Endodermal cell (in vitro differentiated cells): ENCODE data around the gene BMP7. TPM values are rescaled to one million over a fixed set of nuclear protein-coding genes. Genes with fewer than 3 reads are reported as not detected.

Source experiments
- DNase-seq: peaks from one replicate; pipeline ENCODE4 v3.0.0-alpha.2; 2017
- H3K27ac ChIP-seq: 2 replicates; pipeline ENCODE4 v1.5.1; 2013; ENCODE audit warnings: mild to moderate bottlenecking, low read depth, low read length, moderate library complexity
- H3K27me3 ChIP-seq: 2 replicates; pipeline ENCODE4 v1.6.1; 2013; ENCODE audit warnings: mild to moderate bottlenecking, low read length, moderate library complexity; ENCODE audit not compliant: insufficient read depth, control insufficient read depth, poor library complexity, severe bottlenecking
- H3K36me3 ChIP-seq: 2 replicates; pipeline ENCODE4 v1.7.0; 2013; ENCODE audit warnings: mild to moderate bottlenecking, low read length, moderate library complexity; ENCODE audit not compliant: control insufficient read depth, insufficient read depth
- H3K4me1 ChIP-seq: one replicate; pipeline ENCODE4 v1.7.0; 2013; ENCODE audit warnings: low read length; ENCODE audit not compliant: control insufficient read depth, insufficient read depth
- H3K4me3 ChIP-seq: 2 replicates; pipeline ENCODE4 v1.5.1; 2013; ENCODE audit warnings: mild to moderate bottlenecking, low read length, moderate library complexity
- H3K9ac ChIP-seq: 2 replicates; pipeline ENCODE4 v1.6.1; 2013; ENCODE audit warnings: mild to moderate bottlenecking, low read length, moderate library complexity; ENCODE audit not compliant: poor library complexity, severe bottlenecking; ENCODE audit errors: extremely low read depth
- H3K9me3 ChIP-seq: 2 replicates; pipeline ENCODE4 v1.6.1; 2013; ENCODE audit warnings: mild to moderate bottlenecking, low read length, moderate library complexity; ENCODE audit not compliant: control insufficient read depth
- H3K27ac Mint-ChIP-seq: 2 replicates; pipeline ENCODE4 v1.8.0; 2020; ENCODE audit warnings: mixed read lengths
- H3K27me3 Mint-ChIP-seq: 2 replicates; pipeline ENCODE4 v1.8.0; 2021; ENCODE audit warnings: mild to moderate bottlenecking, mixed read lengths; ENCODE audit not compliant: insufficient read depth
- H3K36me3 Mint-ChIP-seq: 2 replicates; pipeline ENCODE4 v1.8.0; 2020; ENCODE audit warnings: low read depth, mixed read lengths
- H3K4me1 Mint-ChIP-seq: 2 replicates; pipeline ENCODE4 v1.8.0; 2020; ENCODE audit warnings: mixed read lengths
- H3K4me3 Mint-ChIP-seq: 2 replicates; pipeline ENCODE4 v1.8.0; 2020; ENCODE audit warnings: mild to moderate bottlenecking, moderate library complexity, mixed read lengths
- H3K9me3 Mint-ChIP-seq: 2 replicates; pipeline ENCODE4 v1.8.0; 2020; ENCODE audit warnings: mild to moderate bottlenecking, mixed read lengths
- WGBS, 2 experiments: methylation state at CpG; one replicate each; pipeline versions ENCODE4 v1.1.5 to v1.1.7; 2013; ENCODE audit warnings: missing lambda C conversion rate in 2 of 2, mixed read lengths in 1 of 2; ENCODE audit not compliant: insufficient coverage in 1 of 2, insufficient read length in 1 of 2; 5-methylcytosine and 5-hydroxymethylcytosine counted together
- total RNA-seq, 2 donors: library from RNA; stranded (reverse); fragmentation: NEBNext Ultra II Directional in 1 of 2; extraction: Animal tissue kit (Norgen Biotek cat#: 25700) in 1 of 2; gene quantifications; 2 replicates in 1 of 2; 3 replicates in 1 of 2; pipeline ENCODE4 v1.2.1, GENCODE V29; 2021
- TF ChIP-seq, protein P1 (sequence below): fragments of 200-600 bp; sonication (generic); conservative IDR thresholded peaks from 2 replicates; pipeline ENCODE4 v1.5.0; 2021; ENCODE audit warnings: antibody characterized with exemption, mild to moderate bottlenecking

BMP7 gene
- total RNA-seq, 2 donors from 2014 or later, result 45.6 to 49.6 TPM

DNA sequence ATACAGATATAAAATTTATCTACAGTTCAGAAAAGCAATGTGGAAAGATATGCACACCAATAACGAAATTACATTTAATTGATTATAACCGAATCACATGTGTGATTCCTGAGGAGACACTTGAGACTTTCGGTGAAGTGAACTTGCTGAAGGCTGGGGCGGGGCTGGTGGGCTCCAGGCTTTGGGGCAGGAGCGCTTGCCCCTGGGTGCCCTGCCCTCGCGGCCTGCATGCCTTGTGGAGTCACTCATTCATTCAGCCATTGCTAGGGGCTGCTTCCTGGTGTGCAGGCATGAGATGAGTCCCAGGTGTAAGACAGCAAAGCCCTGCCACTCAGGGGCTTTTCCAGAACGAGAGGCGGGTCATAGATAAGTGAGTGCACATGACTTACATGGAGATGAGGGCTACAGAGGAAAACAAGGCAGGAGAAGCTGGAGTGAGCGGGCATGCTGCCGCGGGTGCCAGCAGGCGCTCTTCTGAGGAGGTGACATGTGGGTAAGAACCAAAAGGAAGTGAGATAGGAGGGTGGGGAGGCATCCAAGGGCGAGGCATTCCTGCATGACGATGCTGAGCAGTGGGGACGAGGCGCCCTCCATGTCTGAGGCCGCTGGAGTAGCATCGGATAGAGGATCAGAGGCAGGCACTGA lies 88.7 kb downstream of the BMP7 start:
- peak overlapping the region; percentile 5 for H3K27ac Mint-ChIP-seq
- peaks cover 4% of the 10 kb centered on the region for H3K4me1 Mint-ChIP-seq
- H3K9me3 Mint-ChIP-seq, result no peaks in the 10 kb centered on the region
- Histone ChIP-seq H3K9ac (no peak overlapping the region), H3K4me3 (no peak overlapping the region), H3K27ac (no peak overlapping the region), H3K9me3 (no peaks in the 10 kb centered on the region), H3K27me3 (no peaks in the 10 kb centered on the region), H3K36me3 (peaks cover 9% of the 10 kb centered on the region), H3K4me1 (no peaks in the 10 kb centered on the region)
- 94 to 95% methylated on average over 19 of the region's 19 CpGs for WGBS, 2 experiments
- no peaks in the 10 kb centered on the region for H3K27me3 Mint-ChIP-seq
- H3K4me3 Mint-ChIP-seq, result no peak overlapping the region
- TF ChIP-seq, protein P1, sequence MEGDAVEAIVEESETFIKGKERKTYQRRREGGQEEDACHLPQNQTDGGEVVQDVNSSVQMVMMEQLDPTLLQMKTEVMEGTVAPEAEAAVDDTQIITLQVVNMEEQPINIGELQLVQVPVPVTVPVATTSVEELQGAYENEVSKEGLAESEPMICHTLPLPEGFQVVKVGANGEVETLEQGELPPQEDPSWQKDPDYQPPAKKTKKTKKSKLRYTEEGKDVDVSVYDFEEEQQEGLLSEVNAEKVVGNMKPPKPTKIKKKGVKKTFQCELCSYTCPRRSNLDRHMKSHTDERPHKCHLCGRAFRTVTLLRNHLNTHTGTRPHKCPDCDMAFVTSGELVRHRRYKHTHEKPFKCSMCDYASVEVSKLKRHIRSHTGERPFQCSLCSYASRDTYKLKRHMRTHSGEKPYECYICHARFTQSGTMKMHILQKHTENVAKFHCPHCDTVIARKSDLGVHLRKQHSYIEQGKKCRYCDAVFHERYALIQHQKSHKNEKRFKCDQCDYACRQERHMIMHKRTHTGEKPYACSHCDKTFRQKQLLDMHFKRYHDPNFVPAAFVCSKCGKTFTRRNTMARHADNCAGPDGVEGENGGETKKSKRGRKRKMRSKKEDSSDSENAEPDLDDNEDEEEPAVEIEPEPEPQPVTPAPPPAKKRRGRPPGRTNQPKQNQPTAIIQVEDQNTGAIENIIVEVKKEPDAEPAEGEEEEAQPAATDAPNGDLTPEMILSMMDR, result no peak
- DNase-seq, result no peak
- peaks cover 32% of the 10 kb centered on the region for H3K36me3 Mint-ChIP-seq

- Histone ChIP-seq H3K9ac (no peak overlapping the region), H3K27ac (no peak overlapping the region), H3K4me3 (no peak overlapping the region), H3K4me1 (no peaks in the 10 kb centered on the region), H3K27me3 (no peaks in the 10 kb centered on the region), H3K9me3 (no peaks in the 10 kb centered on the region), H3K36me3 (peaks cover 8% of the 10 kb centered on the region)
- H3K4me3 Mint-ChIP-seq, result no peak overlapping the region
- no peaks in the 10 kb centered on the region for H3K9me3 Mint-ChIP-seq
- H3K27me3 Mint-ChIP-seq, result no peaks in the 10 kb centered on the region
- peaks cover 40% of the 10 kb centered on the region for H3K36me3 Mint-ChIP-seq
- TF ChIP-seq, protein P1, result no peak
- H3K4me1 Mint-ChIP-seq, result peaks cover 4% of the 10 kb centered on the region
- DNase-seq, result no peak
- H3K27ac Mint-ChIP-seq, result no peak overlapping the region
- WGBS, 2 experiments, result 100% methylated on average over 2 of the region's 2 CpGs; no CpG with 5 or more reads in 1 of the 2 experiments
Observed at GRCh38 chr20:57176842-57177241, 89.6 kb downstream of the BMP7 start.

DNA sequence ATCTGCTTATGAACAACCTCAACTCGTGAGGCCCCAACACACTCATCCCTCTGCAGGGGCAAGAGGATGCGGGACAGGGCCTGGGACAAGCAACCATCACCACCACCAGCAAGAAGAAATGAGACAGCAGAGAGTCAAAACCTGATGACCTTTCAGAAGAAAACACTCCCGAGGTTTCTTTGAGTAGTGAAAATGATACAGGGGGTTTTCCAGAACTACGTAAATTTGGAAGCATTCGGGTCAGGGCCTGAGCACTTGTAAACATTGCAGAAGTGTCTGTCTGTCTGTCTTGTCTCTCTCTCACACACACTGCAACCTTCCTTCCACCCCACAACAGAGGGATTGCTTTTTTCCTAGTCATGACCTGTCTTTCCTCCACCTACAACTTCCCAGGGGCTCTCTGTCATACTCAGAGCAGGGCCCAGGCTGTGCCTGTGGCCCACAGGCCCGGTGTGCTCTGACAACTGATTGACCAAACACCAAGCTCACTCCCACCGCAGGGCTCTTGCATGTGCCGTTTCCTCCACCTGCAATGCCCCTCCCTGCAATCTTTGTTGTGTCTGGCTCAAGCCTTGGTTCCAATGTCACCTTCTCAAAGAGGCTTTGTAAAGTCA lies 90.9 kb downstream of the BMP7 start:
- no peaks in the 10 kb centered on the region for H3K27me3 ChIP-seq
- 83 to 89% methylated on average over 2 to 8 of the region's 8 CpGs for WGBS, 2 experiments
- H3K4me1 Mint-ChIP-seq, result peaks cover 4% of the 10 kb centered on the region

More for the DNA sequence above, 90.9 kb downstream of the BMP7 start:
- Mint-ChIP-seq H3K4me3 (no peak overlapping the region), H3K27ac (no peak overlapping the region), H3K36me3 (peaks cover 48% of the 10 kb centered on the region), H3K27me3 (no peaks in the 10 kb centered on the region), H3K9me3 (no peaks in the 10 kb centered on the region)
- H3K27ac ChIP-seq, result no peak overlapping the region
- DNase-seq, result no peak
- no peak overlapping the region for H3K4me3 ChIP-seq
- no peak overlapping the region for H3K9ac ChIP-seq
- no peaks in the 10 kb centered on the region for H3K9me3 ChIP-seq
- no peaks in the 10 kb centered on the region for H3K4me1 ChIP-seq
- TF ChIP-seq, protein P1, result no peak
- peaks cover 10% of the 10 kb centered on the region for H3K36me3 ChIP-seq
